ENCODE data around the gene AIFM2. TPM values are rescaled to one million over a fixed set of nuclear protein-coding genes. Genes with fewer than 3 reads are reported as not detected.
A peak's percentile ranks its signal among the peaks of the same experiment; 100 is the strongest.

Gene AIFM2
- total and polyA plus RNA-seq, 2 experiments from 2014 or later: 5.4 to 6.6 TPM

DNA sequence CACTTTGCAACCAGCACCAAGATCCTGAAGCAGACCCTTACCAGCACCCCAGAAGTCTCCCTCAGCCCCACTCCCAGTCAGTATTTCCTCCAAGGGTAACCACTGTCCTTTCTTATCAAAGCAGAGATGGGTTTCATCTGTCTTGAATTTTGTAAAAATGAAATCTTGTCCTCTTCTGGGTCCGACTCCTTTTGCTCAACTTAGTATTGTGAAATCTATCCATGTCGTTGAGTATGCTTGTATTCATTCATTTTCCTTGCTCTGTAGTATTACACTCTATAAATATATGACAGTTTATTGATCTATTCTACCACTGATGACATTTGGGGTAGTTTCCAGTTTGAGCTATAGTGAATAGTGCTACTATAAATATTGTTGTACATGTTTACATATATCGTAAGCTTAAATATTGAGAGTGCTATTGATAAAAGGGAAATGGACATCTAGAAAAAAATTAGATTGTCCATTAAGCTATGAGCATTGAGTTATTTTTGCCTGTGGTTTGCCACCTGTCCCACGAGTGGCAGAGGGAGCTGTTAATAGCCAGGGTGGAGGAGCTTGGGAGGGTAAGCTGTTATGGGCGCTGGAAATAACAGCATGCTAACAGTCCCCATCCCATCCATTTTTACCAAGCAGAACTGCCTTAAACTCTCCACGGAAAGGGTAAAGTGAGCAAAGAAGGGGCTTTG is 36.5 kb downstream of the AIFM2 start:
- H3K27me3 ChIP-seq: no peaks in the 10 kb centered on the region
- H3K9me3 ChIP-seq (ENCODE audit: low read depth): no peaks in the 10 kb centered on the region
- H3K27ac ChIP-seq: peak overlapping the region; percentile 67
- no peak for DNase-seq (ENCODE audit: low read depth in 1 of 2, low spot score in 1 of 2)
- H3K4me3 ChIP-seq: no peak overlapping the region
- H3K4me1 ChIP-seq (ENCODE audit: low read depth): peaks cover 8% of the 10 kb centered on the region
- TF ChIP-seq, protein P1, sequence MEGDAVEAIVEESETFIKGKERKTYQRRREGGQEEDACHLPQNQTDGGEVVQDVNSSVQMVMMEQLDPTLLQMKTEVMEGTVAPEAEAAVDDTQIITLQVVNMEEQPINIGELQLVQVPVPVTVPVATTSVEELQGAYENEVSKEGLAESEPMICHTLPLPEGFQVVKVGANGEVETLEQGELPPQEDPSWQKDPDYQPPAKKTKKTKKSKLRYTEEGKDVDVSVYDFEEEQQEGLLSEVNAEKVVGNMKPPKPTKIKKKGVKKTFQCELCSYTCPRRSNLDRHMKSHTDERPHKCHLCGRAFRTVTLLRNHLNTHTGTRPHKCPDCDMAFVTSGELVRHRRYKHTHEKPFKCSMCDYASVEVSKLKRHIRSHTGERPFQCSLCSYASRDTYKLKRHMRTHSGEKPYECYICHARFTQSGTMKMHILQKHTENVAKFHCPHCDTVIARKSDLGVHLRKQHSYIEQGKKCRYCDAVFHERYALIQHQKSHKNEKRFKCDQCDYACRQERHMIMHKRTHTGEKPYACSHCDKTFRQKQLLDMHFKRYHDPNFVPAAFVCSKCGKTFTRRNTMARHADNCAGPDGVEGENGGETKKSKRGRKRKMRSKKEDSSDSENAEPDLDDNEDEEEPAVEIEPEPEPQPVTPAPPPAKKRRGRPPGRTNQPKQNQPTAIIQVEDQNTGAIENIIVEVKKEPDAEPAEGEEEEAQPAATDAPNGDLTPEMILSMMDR (IDR thresholded peaks at IDR 0.05; ENCODE audit: low read depth, low read length): no peak
- peaks cover 64% of the 10 kb centered on the region for H3K36me3 ChIP-seq

DNA sequence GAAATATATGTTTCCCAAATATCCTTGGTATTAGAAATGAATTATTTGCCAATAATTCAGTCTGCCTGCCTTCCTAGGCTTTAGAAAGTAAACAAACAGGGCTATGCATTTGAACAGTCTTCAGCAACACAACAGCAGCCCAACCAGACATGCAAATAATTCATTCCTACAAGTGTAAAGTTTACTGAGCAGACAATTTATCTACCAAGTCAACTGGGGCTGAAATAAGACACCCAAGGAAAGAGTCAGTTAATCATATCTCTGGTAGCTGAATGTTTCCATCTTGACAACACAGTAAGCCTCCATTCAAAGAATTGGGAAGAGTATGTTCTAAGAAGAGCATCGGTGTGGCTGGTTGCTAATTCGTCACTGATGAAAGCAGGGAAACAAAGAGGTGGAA is 38.4 kb downstream of the AIFM2 start:
- no peak overlapping the region for H3K27ac ChIP-seq
- H3K9me3 ChIP-seq (ENCODE audit: low read depth): no peaks in the 10 kb centered on the region
- H3K36me3 ChIP-seq: peaks cover 66% of the 10 kb centered on the region
- TF ChIP-seq, protein P1 (IDR thresholded peaks at IDR 0.05; ENCODE audit: low read depth, low read length): no peak
- DNase-seq (ENCODE audit: low read depth in 1 of 2, low spot score in 1 of 2): no peak
- H3K4me3 ChIP-seq: no peak overlapping the region
- H3K4me1 ChIP-seq (ENCODE audit: low read depth): peaks cover 8% of the 10 kb centered on the region
- H3K27me3 ChIP-seq: no peaks in the 10 kb centered on the region

DNA sequence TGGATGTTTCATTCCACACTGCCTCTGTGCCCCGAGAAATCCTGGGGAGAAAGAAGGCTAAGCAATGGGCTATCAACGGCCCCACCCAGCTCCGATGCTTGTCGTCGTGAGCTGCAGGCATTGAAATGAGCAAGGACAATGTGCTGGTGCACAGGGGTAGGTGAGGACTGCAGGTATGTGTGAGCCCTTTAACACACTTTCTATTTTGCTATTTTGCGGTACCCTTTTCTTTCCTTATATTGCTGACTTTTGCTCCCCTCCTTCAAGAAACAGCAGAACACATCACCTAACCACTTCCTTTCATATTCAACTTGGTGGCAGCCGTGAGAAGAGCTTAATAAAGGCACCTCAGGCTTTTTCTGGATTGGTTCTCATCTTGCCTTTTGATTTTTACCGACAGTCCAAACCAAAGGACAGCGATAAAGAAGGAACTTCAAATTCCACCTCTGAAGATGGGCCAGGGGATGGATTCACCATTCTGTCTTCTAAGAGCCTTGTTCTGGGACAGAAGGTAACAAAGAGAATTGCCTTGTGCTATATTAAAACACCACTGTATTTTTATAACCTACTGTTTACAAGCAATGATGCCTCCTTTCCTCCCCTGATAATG is 39.2 kb downstream of the AIFM2 start:
- Histone ChIP-seq H3K27ac (no peak overlapping the region), H3K36me3 (peaks cover 59% of the 10 kb centered on the region), H3K4me1 (ENCODE audit: low read depth) (peaks cover 8% of the 10 kb centered on the region), H3K27me3 (no peaks in the 10 kb centered on the region), H3K9me3 (ENCODE audit: low read depth) (no peaks in the 10 kb centered on the region), H3K4me3 (no peak overlapping the region)
- TF ChIP-seq, protein P1 (IDR thresholded peaks at IDR 0.05; ENCODE audit: low read depth, low read length): no peak
- no peak for DNase-seq (ENCODE audit: low read depth in 1 of 2, low spot score in 1 of 2)

DNA sequence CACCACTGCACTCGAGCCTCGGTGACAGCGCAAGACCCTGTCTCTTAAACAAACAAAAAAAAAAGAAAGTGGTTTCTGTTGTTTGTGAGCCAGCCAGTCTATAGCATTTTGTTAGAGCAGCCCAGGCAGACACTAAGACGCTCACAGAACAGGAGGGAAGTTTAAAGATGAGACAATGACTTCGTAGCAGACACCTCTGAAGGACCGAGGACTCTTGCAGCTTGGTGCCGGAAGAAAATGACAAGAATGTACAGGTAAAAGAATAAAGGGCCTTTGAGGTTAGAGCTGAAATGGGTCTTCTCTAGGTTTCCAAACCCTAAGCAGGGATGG is 40.3 kb downstream of the AIFM2 start:
- H3K4me1 ChIP-seq (ENCODE audit: low read depth): peaks cover 8% of the 10 kb centered on the region
- H3K9me3 ChIP-seq (ENCODE audit: low read depth): no peaks in the 10 kb centered on the region
- H3K27ac ChIP-seq: no peak overlapping the region
- H3K4me3 ChIP-seq: no peak overlapping the region
- TF ChIP-seq, protein P1 (IDR thresholded peaks at IDR 0.05; ENCODE audit: low read depth, low read length): no peak
- DNase-seq (ENCODE audit: low read depth in 1 of 2, low spot score in 1 of 2): no peak
- peaks cover 51% of the 10 kb centered on the region for H3K36me3 ChIP-seq
- H3K27me3 ChIP-seq: no peaks in the 10 kb centered on the region

DNA sequence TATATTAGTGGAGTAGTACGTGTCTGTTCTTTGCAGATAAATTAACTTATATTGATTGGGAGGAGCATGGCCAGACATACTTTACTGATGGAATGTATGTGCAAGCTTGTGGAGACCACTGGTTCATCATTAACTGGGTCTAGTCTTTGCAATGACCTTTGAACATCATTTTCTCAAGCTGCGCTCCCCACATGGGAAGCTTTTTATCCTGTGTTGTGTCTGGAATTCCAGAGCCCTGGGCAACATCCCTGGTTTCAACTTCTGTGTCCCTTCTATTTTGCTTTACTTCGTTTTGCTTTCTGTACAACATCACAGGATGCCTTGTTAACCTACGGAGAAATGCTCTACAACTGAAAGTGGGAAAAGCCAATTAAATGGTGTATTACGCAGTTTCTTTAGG is 41.7 kb downstream of the AIFM2 start:
- TF ChIP-seq, protein P1 (IDR thresholded peaks at IDR 0.05; ENCODE audit: low read depth, low read length): no peak
- Histone ChIP-seq H3K27me3 (no peaks in the 10 kb centered on the region), H3K36me3 (peaks cover 45% of the 10 kb centered on the region), H3K9me3 (ENCODE audit: low read depth) (no peaks in the 10 kb centered on the region), H3K4me3 (no peak overlapping the region), H3K4me1 (ENCODE audit: low read depth) (peaks cover 1% of the 10 kb centered on the region), H3K27ac (no peak overlapping the region)
- DNase-seq (ENCODE audit: low read depth in 1 of 2, low spot score in 1 of 2): no peak
